ENCODE results near the gene UFSP2. TPM values are rescaled to one million over a fixed set of nuclear protein-coding genes. Genes with fewer than 3 reads are reported as not detected.

Gene UFSP2
- total RNA-seq, 1 experiment from 2014 or later, result 44.4 TPM

- H3K4me1 Mint-ChIP-seq (ENCODE audit: insufficient read depth, unreplicated experiment), result no peaks in the 10 kb centered on the region
- intact Hi-C loops (cut with micrococcal nuclease), result no loop called here
- DNase-seq (ENCODE audit: unreplicated experiment), result peak; percentile 14
- H3K36me3 Mint-ChIP-seq (ENCODE audit: insufficient read depth, unreplicated experiment), result peaks cover 7% of the 10 kb centered on the region
- no peaks in the 10 kb centered on the region for H3K9me3 Mint-ChIP-seq (ENCODE audit: unreplicated experiment)
- ChIA-PET POLR2A (no interaction called here), CTCF (interaction anchor here (1.0 kb wide), 1 partner anchor 65 kb away, joined by 3 read pairs; no protein-coding TSS in a partner anchor)
- TF ChIP-seq CTCF (IDR thresholded peaks at IDR 0.05; ENCODE audit: unreplicated experiment), result no peak
- no peaks in the 10 kb centered on the region for H3K27me3 Mint-ChIP-seq (ENCODE audit: insufficient read depth, unreplicated experiment)
- no peak overlapping the region for H3K27ac Mint-ChIP-seq (ENCODE audit: low read depth, unreplicated experiment)
- H3K4me3 Mint-ChIP-seq (ENCODE audit: unreplicated experiment), result no peak overlapping the region
- BruUV-seq (replicated peaks), result no TSS peak
Observed at GRCh38 chr4:185359767-185360446, 65.9 kb downstream of the UFSP2 start.

GRCh38 chr4:185358959-185359358 lies 66.8 kb downstream of the UFSP2 start:
- no peak for TF ChIP-seq CTCF (IDR thresholded peaks at IDR 0.05; ENCODE audit: unreplicated experiment)
- CTCF ChIA-PET, result interaction anchor here (0.6 to 1.0 kb wide), 2 partner anchors 66 to 593 kb away, joined by 3 to 4 read pairs; no protein-coding TSS in a partner anchor
- Mint-ChIP-seq H3K27me3 (ENCODE audit: insufficient read depth, unreplicated experiment) (no peaks in the 10 kb centered on the region), H3K27ac (ENCODE audit: low read depth, unreplicated experiment) (no peak overlapping the region), H3K9me3 (ENCODE audit: unreplicated experiment) (no peaks in the 10 kb centered on the region), H3K36me3 (ENCODE audit: insufficient read depth, unreplicated experiment) (peaks cover 7% of the 10 kb centered on the region), H3K4me1 (ENCODE audit: insufficient read depth, unreplicated experiment) (no peaks in the 10 kb centered on the region), H3K4me3 (ENCODE audit: unreplicated experiment) (no peak overlapping the region)
- DNase-seq (ENCODE audit: unreplicated experiment), result no peak
- no TSS peak for BruUV-seq (replicated peaks)
- intact Hi-C loops (cut with micrococcal nuclease), result no loop called here
- POLR2A ChIA-PET, result interaction anchor here (0.7 to 1.7 kb wide), 2 partner anchors 85 to 154 kb away, joined by 3 read pairs; no protein-coding TSS in a partner anchor

GRCh38 chr4:185358514-185358913 lies 67.2 kb downstream of the UFSP2 start:
- POLR2A ChIA-PET, result interaction anchor here (0.7 to 1.7 kb wide), 2 partner anchors 84 to 154 kb away, joined by 3 read pairs; no protein-coding TSS in a partner anchor
- H3K27ac Mint-ChIP-seq (ENCODE audit: low read depth, unreplicated experiment), result no peak overlapping the region

More at GRCh38 chr4:185358514-185358913, 67.2 kb downstream of the UFSP2 start:
- Mint-ChIP-seq H3K36me3 (ENCODE audit: insufficient read depth, unreplicated experiment) (peaks cover 7% of the 10 kb centered on the region), H3K4me1 (ENCODE audit: insufficient read depth, unreplicated experiment) (no peaks in the 10 kb centered on the region), H3K9me3 (ENCODE audit: unreplicated experiment) (no peaks in the 10 kb centered on the region), H3K4me3 (ENCODE audit: unreplicated experiment) (no peak overlapping the region), H3K27me3 (ENCODE audit: insufficient read depth, unreplicated experiment) (no peaks in the 10 kb centered on the region)
- intact Hi-C loops (cut with micrococcal nuclease), result no loop called here
- CTCF ChIA-PET, result no interaction called here
- no TSS peak for BruUV-seq (replicated peaks)
- TF ChIP-seq CTCF (IDR thresholded peaks at IDR 0.05; ENCODE audit: unreplicated experiment), result no peak
- no peak for DNase-seq (ENCODE audit: unreplicated experiment)

All from MCF 10A (cell line).